Stomach (tissue), 4 donors: ENCODE results near the gene FRMD8.

ENCODE experiments used
- EP300 ChIP-seq: sonication (generic); formaldehyde crosslinking; IDR thresholded peaks from one replicate; pipeline ENCODE4 v1.6.1; 2017; ENCODE audit warnings: antibody characterized with exemption
- POLR2A ChIP-seq, 4 donors: fragments of 450-650 bp; IDR thresholded peaks; one replicate each; pipeline ENCODE4 v1.6.1; 2016; ENCODE audit warnings: antibody characterized with exemption in 4 of 4, control low read depth in 2 of 4, mild to moderate bottlenecking in 1 of 4, moderate library complexity in 1 of 4
- POLR2AphosphoS5 ChIP-seq, 3 donors: sonication (generic); formaldehyde crosslinking; IDR thresholded peaks; one replicate each; pipeline ENCODE4 v1.6.1; 2016; ENCODE audit warnings: antibody characterized with exemption in 3 of 3
- TF ChIP-seq, protein P1 (sequence below), 7 experiments: fragments of 450-650 bp in 4 of 7; fragments of 200-600 bp in 3 of 7; sonication (generic) in 3 of 7; IDR thresholded peaks; one replicate each; pipeline ENCODE4 v1.5.1; 2016 to 2019; ENCODE audit warnings: antibody characterized with exemption in 7 of 7, control low read depth in 2 of 7, mild to moderate bottlenecking in 1 of 7

DNA sequence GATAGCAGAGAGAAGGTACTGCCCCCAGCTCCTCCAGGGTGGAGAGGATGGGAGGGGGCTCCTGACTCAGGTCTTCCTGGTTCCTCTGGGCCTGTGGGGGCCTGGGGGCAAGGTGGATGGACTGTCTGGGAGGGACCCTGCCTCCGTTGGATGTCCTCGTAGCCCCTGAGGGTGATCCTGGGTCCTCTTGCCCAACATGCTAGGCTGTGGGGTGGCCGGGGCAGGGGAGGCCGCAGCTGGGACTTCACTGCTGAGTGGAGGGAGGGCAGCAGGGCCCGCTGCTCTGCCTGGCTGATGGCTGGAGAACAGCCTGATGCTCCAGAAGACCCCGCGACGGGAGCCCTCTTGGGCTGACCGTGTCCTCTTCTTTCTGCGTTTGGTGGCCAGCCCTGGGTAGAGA is 13.4 kb downstream of the FRMD8 start:
- TF ChIP-seq POLR2A (IDR thresholded peaks at IDR 0.05) (no peak), EP300 (no peak), POLR2AphosphoS5 (IDR thresholded peaks at IDR 0.05) (no peak)
- TF ChIP-seq, protein P1, sequence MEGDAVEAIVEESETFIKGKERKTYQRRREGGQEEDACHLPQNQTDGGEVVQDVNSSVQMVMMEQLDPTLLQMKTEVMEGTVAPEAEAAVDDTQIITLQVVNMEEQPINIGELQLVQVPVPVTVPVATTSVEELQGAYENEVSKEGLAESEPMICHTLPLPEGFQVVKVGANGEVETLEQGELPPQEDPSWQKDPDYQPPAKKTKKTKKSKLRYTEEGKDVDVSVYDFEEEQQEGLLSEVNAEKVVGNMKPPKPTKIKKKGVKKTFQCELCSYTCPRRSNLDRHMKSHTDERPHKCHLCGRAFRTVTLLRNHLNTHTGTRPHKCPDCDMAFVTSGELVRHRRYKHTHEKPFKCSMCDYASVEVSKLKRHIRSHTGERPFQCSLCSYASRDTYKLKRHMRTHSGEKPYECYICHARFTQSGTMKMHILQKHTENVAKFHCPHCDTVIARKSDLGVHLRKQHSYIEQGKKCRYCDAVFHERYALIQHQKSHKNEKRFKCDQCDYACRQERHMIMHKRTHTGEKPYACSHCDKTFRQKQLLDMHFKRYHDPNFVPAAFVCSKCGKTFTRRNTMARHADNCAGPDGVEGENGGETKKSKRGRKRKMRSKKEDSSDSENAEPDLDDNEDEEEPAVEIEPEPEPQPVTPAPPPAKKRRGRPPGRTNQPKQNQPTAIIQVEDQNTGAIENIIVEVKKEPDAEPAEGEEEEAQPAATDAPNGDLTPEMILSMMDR (IDR thresholded peaks at IDR 0.05), result no peak
